Endometrial microvascular endothelial cells (primary cell): ENCODE data around the gene ATXN1. TPM values are rescaled to one million over a fixed set of nuclear protein-coding genes. Genes with fewer than 3 reads are reported as not detected.
"Not testable (repeated sequence)": the region's sequence is repeated elsewhere in the genome, so short reads cannot be mapped to it uniquely, and the experiment has no call there.

ENCODE experiments used
- in situ Hi-C: cut with HindIII; loops from 2 replicates; pipeline ENCODE4 v1.10.0; 2017; ENCODE audit warnings: low sequenced_read_pairs, low pct_unique_long_range_greater_than_20kb; ENCODE audit errors: inconsistent ontology term
- total RNA-seq: library from RNA; depleted of rRNA; stranded (reverse); fragments of >200 nt; gene quantifications from one replicate; pipeline ENCODE4 v1.2.3, GENCODE V29; 2015; ENCODE audit errors: inconsistent ontology term

ATXN1 gene
- total RNA-seq, 1 donor from 2014 or later = 8.1 TPM

DNA sequence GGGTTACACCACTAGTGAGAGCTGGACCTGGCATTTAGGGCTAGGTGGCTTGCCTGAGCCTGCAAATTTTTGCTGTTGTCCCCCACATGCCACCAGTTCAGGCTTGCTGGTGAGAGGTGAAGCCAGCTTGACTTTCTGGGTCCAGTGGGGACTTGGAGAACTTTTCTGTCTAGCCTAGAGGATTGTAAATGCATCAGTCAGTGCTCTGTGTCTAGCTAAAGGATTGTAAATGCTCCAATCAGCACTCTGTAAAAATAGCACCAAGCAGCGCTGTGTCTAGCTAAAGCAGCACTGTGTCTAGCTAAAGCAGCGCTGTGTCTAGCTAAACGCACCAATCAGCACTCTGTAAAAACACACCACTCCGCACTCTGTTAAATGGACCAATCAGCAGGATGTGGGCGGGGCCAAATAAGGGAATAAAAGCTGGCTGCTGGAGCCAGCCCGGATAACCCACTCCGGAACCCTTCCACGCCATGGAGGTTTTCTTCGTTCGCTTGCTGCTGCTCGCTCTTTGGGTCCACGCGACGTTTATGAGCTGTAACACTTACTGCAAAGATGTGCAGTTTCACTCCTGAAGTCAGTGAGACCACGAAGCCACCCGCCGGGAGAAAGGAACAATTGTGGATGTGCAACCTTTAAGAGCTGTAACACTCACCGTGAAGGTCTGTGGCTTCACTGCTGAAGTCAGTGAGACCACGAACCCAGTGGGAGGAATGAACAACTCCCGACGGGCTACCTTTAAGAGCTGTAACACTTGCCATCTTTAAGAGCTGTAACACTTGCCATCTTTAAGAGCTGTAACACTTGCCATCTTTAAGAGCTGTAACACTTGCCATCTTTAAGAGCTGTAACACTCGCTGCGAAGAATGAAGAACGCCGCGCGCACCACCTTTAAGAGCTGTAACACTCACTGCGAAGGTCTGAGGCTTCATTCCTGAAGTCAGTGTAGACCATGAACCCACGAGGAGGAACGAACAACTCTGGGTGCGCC, 495.6 kb downstream of the ATXN1 start:
- in situ Hi-C loops = no loop called here

DNA sequence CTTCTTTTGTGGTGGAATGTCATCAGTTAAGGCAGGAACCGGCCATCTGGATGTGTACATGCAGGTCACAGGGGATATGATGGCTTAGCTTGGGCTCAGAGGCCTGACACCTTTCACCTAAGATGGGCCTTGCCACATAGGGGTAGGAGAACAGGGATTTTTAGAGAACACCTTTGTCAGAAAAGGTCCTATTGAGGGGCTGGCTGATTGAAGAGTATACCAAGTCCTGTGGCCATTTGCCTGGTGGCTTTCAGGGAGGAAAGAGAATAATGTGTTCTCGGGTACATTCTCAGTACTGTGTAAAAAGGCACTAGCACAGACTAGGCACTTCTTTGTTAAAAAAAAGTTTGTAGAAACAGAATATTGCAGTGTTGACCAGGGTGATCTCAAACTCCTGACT, 496.5 kb downstream of the ATXN1 start:
- in situ Hi-C loops = no loop called here

DNA sequence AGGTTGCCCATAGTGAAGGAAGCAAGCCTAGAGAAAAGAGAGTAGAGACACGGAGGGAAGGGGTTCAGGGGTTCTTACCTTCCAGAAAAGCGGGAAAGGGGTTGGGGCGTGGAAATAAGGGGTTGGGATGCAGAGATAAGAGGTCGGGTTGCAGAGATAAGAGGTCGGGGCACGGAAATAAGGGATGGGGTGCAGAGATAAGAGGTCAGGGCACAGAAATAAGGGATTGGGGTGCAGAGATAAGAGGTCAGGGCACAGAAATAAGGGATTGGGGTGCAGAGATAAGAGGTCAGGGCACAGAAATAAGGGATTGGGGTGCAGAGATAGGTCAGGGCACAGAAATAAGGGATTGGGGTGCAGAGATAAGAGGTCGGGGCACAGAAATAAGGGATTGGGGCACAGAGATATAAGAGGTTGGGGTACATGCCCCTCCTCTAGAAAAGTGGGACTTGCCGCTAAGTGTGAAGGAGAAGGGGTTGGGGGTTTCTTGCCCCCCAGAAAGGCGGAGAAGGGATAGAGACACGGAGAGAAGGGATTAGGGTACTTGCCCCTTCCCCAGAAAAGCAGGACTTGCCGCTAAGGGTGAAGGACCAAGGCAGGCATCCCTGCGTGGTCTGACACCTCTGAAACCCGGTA, 497.7 kb downstream of the ATXN1 start:
- in situ Hi-C loops = not testable (repeated sequence)

DNA sequence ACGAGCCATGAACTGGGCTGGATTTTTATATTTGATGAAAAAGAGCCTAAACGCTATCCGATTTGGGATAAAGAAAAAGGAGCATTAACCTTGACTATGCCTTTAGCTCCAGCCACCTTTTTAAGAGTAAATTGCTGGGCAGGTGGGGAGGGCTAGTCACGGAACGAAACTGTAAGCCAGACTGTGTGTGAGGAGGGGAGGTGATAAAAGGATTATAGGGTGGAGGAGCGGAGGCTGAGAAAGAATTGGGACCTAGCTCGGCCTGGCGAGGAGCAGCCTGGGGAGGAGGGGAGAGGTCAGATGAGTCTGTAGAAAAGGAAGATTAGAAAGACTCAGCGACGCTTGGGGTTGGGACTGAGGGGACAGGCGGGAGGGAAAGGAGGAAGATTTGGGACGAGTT, 498.5 kb downstream of the ATXN1 start:
- in situ Hi-C loops = not testable (repeated sequence)

DNA sequence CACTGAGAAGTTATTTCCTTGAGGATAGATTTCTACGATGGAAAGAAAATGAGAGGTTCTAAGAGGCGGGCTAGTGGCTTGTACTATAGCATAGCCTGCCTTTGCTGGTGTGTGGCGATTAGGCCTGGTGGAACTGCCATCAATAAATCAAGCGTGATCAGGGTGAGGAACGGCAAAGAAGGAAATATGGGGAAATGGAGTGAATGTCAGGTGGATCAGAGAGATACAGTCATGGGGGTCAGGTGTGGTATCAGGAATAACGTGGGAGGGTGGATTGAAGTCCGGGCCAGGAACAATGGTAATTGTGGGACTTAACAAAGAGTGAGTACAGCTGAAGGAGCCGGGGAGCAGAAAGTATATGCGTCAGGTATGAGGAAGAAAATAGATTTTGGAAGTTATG, 500.7 kb downstream of the ATXN1 start:
- in situ Hi-C loops = not testable (repeated sequence)

DNA sequence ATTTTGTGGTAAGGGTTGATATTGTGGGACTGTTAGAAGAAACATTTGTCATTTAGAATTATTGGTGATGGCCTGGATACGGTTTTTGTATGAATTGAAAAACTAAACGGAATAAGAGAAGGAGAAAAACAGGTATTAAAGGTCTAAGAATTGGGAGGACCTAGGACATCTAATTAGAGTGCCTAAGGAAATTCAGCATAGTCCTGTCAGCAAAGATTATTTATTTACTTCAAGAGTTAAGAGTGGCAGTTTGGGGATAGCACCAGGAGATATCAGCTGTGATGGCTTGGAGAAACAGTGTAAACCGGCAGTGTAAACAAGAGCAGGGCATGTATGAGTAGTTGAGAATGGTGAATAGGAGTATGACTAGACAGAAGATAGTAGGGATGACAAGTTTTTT, 501.7 kb downstream of the ATXN1 start:
- in situ Hi-C loops = not testable (repeated sequence)

DNA sequence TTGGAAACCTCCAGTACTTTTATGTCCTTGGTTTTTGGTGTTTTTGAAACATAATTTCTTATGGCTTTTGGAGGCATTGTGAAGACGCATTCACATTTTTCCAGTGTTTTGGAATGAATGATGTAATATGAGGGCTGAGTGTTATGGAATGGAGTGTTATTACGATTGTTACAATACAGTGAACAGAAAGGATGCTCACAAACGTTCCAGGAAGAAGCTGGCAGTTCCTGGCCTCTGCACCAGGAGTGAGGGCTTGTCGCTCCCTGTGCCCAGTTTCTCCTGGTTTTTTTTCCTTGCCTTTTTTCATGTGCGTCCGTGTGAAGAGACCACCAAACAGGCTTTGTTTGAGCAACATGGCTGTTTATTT, 502.6 kb downstream of the ATXN1 start:
- in situ Hi-C loops = no loop called here

DNA sequence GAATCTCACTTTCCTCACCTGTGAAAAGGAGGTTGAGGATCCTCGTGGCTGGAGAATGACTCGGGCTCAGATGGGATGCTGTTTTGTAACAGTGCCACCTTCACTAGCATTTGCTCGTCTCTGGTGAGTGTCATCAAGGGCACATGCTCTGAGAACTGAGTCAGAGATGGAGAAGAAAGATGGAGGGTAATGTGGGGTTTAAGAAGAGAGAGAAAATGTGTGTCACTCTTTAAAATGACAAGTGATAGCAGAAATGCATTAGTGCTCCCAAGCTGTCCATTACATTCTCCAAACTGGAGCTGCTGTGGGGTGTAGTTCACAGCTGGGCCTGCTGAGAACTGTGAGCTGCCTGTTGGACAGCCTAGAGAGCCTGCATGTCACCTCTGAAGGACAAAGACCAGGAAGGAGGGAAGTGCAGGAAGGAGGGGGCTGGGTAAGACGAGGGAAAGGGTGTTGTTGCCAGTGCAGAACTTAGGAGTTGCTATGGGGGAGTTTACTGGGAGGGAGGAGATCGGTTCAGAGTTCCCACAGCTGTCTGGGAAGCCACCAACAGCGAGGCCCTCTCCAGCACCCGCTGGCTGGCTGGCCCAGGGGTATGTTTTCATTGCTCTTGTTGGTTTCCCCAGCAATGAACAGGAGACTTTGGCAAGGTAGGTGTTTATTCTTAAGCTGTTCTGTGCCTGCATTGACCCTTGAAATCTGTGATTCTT, 503.1 kb downstream of the ATXN1 start:
- in situ Hi-C loops = no loop called here

DNA sequence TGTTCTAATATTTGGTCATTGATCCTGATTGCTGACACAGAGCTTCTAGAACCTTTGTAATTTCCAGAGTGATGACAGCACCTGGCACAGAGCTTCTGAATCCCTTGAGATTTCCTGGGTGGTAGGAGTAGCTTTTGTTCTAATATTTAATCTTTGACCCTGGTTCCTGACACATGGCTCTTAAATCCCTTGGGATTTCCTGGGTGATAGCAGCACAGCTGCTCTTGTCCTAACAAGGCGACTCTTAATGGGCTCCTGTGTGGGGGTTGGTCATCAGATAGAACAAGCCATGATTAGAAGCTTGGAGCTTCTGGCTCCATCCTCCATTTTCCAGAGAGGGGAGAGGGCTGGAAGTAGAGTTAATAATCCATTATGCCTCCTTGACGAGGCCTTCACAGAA, 504.5 kb downstream of the ATXN1 start:
- in situ Hi-C loops = no loop called here

DNA sequence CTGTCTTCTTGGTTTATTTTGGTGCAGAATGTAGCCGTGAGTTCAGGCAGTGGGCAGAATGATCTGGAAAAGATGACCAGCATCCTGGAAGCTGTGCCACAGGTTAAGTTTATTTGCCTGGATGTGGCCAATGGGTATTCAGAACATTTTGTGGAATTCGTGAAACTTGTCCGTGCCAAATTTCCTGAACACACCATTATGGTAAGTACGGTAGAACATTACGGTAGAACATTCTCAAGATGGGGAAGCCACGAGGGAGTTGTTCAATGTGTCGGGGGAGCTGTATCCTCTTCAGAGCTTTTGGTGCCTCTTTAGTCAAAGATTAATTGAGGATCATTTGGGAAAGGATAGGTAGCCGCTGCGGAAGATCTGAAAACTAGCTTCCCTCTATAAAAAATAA, 506.7 kb downstream of the ATXN1 start:
- in situ Hi-C loops = no loop called here

DNA sequence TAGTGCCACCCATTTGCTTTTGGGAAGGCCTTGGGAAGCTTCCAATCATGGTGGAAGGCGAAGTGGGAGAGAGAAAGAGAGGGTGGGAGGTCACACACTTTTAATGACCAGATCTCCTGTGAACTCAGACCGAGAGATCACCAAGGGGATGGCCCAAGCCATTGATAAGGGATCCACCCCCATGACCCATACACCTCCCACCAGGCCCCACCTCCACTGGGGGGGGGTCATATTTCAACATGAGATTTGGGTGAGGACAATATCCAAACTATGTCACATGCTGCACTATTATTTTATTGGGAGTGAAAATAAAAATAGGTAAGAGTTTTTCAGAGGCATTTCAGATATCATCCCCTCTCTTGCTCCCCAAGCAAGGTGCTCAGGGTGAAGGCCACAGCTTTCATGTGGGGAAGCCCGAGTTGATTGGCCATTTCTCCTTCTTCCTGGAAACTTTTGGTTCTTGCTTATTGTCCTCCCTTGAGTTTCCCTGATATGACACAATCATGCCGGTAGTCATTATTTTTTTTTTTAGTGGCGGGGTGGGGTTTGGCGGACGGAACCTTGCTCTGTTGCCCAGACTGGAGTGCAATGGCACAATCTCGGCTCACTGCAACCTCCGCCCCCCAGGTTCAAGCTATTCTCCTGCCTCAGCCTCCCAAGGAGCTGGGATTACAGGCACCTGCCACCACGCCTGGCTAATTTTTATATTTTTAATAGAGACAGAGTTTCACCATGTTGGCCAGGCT, 507.7 kb downstream of the ATXN1 start:
- in situ Hi-C loops = no loop called here

DNA sequence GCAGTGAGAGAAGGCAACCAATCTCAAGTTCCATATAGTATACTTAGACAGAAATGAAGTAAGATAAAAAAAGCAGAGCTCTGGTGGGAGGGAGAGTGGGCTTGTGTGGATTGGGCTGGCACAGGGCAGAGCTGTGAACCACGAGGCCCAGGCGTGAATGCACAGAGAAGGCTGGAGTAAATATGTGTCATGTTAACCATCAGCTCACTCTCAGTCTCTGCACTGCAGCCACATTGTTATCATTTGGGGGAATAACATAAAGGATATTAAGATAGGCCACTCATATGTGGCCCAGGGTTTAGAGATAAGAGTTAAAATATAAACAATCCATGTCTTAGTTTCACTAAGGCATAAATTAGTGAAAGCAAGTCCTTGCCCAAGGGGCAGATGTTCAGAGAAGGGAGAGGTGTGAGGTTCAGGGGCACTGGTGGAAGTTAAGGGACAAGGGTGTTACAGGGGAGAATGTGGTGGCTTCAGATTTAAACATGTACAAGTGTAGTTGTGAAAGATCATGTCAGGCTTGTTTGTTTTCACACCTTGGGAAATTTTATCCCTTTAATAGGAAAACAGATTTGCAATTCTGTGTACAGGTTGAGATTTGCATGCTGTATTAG, 508.5 kb downstream of the ATXN1 start:
- in situ Hi-C loops = no loop called here

DNA sequence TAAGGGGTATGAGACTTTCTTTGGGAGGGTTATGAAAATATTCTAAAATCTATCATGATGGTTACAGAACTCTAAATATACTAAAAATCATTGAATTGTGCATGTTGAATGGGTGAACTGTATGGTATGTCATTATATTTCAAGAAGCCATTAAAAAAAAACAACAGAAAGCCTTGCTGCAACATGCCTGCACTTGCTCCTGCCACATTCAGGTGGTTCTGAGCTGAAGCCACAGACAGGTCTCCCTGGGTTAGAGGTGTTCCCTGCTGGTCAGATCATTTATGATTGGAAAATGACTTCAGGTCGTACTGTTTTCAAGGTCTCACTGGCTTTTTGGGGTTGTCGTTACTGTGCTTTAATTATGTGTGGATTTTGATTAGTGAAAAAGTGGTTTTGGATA, 509.6 kb downstream of the ATXN1 start:
- in situ Hi-C loops = no loop called here

DNA sequence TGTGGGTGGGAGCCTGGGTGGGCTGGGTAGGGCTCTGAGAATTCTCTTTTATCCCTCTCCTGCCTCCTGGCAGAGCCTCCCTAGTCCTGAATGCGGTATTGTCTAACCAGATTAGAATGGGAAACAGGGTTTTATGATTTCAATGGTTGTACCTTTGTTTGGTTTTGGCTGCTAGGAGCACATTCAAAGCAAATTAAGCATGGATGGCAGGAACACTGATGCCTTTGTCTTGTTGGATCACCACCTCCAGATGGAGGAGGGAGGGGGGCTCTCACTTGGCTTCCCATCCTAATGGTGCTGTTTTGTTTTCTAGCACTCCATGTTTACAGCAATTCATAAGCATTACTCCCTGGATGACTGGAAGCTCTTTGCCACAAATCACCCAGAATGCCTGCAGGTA, 511.3 kb downstream of the ATXN1 start:
- in situ Hi-C loops = no loop called here
